ENCODE measurements around the gene OR13G1.
"Not testable (repeated sequence)": the region's sequence is repeated elsewhere in the genome, so short reads cannot be mapped to it uniquely, and the experiment has no call there.

Gene OR13G1

GRCh38 chr1:247679639-247680038, at the start of gene OR13G1:
Gene OR13G1, minus strand, starts transcription at chr1:247679739. Its CDS starts 6,698 bp downstream, at chr1:247673041.
- no peak for DNase-seq (ENCODE audit: low read depth, low spot score)

GRCh38 chr1:247721222-247721621, 41.7 kb upstream of the OR13G1 start:
- DNase-seq (ENCODE audit: low read depth, low spot score), result no peak

DNA sequence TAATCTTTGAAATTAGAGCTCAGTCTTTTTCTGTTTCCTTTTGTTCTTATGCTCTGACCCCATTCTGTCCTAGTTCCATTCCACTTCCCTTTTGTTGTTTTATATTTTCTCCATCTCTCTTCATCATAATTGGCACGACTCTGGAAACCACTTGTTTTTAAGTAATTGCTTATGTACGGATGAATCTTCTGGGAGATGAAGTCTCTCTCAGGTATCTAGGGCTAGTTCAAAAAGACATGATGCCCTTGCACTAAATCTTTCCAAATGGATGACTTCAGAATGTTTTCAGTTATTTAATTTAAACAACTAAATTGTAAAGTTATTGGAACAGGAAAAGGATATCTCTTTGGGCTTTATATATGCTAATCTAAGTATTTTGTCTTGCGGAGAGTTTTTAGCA, 37.0 kb upstream of the OR13G1 start, which contains the start of gene OR6F1:
OR6F1 (minus strand) TSS at position 101 of the 400 bp plus-strand sequence. CDS start 3,891 bp downstream, outside the sequence.
- no peak for DNase-seq (ENCODE audit: low read depth, low spot score)

GRCh38 chr1:247713753-247714152, 34.2 kb upstream of the OR13G1 start:
- no peak for DNase-seq (ENCODE audit: low read depth, low spot score)

DNA sequence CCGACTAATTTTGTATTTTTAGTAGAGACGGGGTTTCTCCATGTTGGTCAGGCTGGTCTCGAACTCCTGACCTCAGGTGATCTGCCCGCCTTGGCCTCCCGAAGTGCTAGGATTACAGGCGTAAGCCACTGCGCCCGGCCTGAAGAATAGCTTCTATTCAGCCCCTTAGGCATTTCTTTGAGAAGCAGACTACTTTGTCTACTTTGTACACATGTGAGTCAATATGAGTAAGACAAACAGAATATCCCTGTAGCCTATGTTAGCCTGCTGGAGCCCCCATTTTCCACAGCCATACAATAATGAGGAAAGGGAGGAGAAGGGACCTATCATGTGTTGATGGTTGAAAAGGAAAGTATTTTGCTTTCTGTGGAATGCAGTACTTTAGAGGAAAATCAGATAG, 31.1 kb upstream of the OR13G1 start:
- not testable (repeated sequence) for DNase-seq (ENCODE audit: low read depth, low spot score)

GRCh38 chr1:247701338-247701737, 21.8 kb upstream of the OR13G1 start:
- no peak for DNase-seq (ENCODE audit: low read depth, low spot score)

- no peak for DNase-seq (ENCODE audit: low read depth, low spot score)
Observed at GRCh38 chr1:247681288-247681897, 1.9 kb upstream of the OR13G1 start.

- no peak for DNase-seq (ENCODE audit: low read depth, low spot score)
Observed at GRCh38 chr1:247680171-247680570, 632 bp upstream of the OR13G1 start.

- no peak for DNase-seq (ENCODE audit: low read depth, low spot score)
Observed at GRCh38 chr1:247669225-247669624, 10.3 kb downstream of the OR13G1 start.

- no peak for DNase-seq (ENCODE audit: low read depth, low spot score)
Observed at GRCh38 chr1:247656221-247656875, 23.2 kb downstream of the OR13G1 start.

- no peak for DNase-seq (ENCODE audit: low read depth, low spot score)
Observed at GRCh38 chr1:247653040-247653439, 26.5 kb downstream of the OR13G1 start.

- no peak for DNase-seq (ENCODE audit: low read depth, low spot score)
Observed at GRCh38 chr1:247647864-247648263, 31.7 kb downstream of the OR13G1 start.

- no peak for DNase-seq (ENCODE audit: low read depth, low spot score)
Observed at GRCh38 chr1:247646867-247647266, 32.7 kb downstream of the OR13G1 start.

GRCh38 chr1:247642742-247643141, 36.8 kb downstream of the OR13G1 start:
- no peak for DNase-seq (ENCODE audit: low read depth, low spot score)

- DNase-seq (ENCODE audit: low read depth, low spot score), result no peak
Observed at GRCh38 chr1:247639381-247639981, 40.1 kb downstream of the OR13G1 start.

DNA sequence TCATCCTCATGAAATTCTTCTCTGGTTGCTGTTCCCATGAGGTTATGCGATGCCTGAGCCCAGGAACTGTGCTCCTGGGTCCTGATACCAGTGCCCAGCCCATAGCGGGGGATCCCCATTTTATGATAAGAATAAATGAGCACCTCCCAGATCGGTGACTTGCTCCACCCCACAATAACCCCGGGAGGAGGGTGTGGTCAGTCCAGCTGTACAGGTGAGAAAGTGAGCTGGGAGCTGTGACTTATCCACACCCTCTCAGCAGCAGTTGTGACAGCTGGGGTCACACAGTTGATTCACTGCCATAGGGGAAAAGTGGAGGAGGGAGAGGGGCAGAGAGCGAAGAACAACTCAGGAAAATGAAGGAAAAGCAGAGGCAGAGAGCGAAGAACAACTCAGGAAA, 40.8 kb downstream of the OR13G1 start:
- no peak for DNase-seq (ENCODE audit: low read depth, low spot score)

DNA sequence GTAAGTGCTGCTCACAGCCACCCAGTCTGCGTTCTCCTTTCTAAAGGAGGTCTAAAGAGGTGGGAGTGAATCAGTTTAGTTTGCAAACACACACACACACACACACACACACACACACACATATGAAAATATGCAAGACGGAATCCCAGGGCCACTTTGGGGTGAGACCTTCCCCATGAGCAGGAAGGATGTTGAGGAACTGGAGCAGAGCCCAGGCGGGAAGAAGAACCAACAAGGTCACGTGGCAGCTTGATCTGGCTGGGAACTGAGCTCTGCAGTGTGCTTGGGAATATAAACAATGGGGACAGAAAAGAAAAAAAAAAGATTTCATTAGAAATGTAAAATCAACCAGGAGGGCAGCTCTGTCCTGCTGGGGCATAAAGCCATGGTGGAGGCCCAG, 41.5 kb downstream of the OR13G1 start:
- DNase-seq (ENCODE audit: low read depth, low spot score), result no peak

GRCh38 chr1:247627951-247628350, 51.6 kb downstream of the OR13G1 start:
- no peak for DNase-seq (ENCODE audit: low read depth, low spot score)

All from activated CD4-positive, CD25-positive, alpha-beta regulatory T cell treated with anti-CD3 and anti-CD28 coated beads, Interleukin-2, amount 50 U/mL, for 16 hours (primary cell).